IPS-20b (cell line): ENCODE results near the gene PHACTR3.

ENCODE experiments used
- H3K27ac ChIP-seq: one replicate; pipeline ENCODE4 v1.5.1; 2013; ENCODE audit warnings: low read length
- H3K27me3 ChIP-seq: 2 replicates; pipeline ENCODE4 v1.6.1; 2013; ENCODE audit warnings: mild to moderate bottlenecking, low read length, inconsistent platforms; ENCODE audit not compliant: insufficient read depth
- H3K36me3 ChIP-seq: 2 replicates; pipeline ENCODE4 v1.6.1; 2013; ENCODE audit warnings: low read depth, mild to moderate bottlenecking, inconsistent platforms, low read length, moderate library complexity; ENCODE audit not compliant: insufficient read depth
- H3K4me1 ChIP-seq: 2 replicates; pipeline ENCODE4 v1.6.1; 2013; ENCODE audit warnings: mild to moderate bottlenecking, control low read depth, inconsistent platforms, low read length, moderate library complexity; ENCODE audit not compliant: insufficient read depth
- H3K4me3 ChIP-seq: 2 replicates; pipeline ENCODE4 v1.5.1; 2013; ENCODE audit warnings: mild to moderate bottlenecking, low read length, inconsistent platforms
- H3K9ac ChIP-seq: 2 replicates; pipeline ENCODE4 v1.6.1; 2013; ENCODE audit warnings: low read depth, mild to moderate bottlenecking, inconsistent platforms, low read length, moderate library complexity
- H3K9me3 ChIP-seq: 2 replicates; pipeline ENCODE4 v1.6.1; 2013; ENCODE audit warnings: mild to moderate bottlenecking, low read depth, low read length, inconsistent platforms; ENCODE audit not compliant: insufficient read depth

Gene PHACTR3

GRCh38 chr20:59756241-59756640 is 151.9 kb downstream of the PHACTR3 start:
- H3K36me3 ChIP-seq = no peaks in the 10 kb centered on the region
- no peak overlapping the region for H3K4me3 ChIP-seq
- H3K9ac ChIP-seq = no peak overlapping the region
- no peaks in the 10 kb centered on the region for H3K4me1 ChIP-seq
- no peaks in the 10 kb centered on the region for H3K9me3 ChIP-seq
- peaks cover 37% of the 10 kb centered on the region for H3K27me3 ChIP-seq
- H3K27ac ChIP-seq = no peak overlapping the region

- Histone ChIP-seq H3K27me3 (peaks cover 42% of the 10 kb centered on the region), H3K9me3 (no peaks in the 10 kb centered on the region; the same call in 1 of the 2 replicates), H3K27ac (no peak overlapping the region), H3K4me1 (no peaks in the 10 kb centered on the region), H3K4me3 (no peak overlapping the region), H3K36me3 (no peaks in the 10 kb centered on the region), H3K9ac (no peak overlapping the region)
Measured at GRCh38 chr20:59764037-59764436, 159.7 kb downstream of the PHACTR3 start.

- Histone ChIP-seq H3K36me3 (no peaks in the 10 kb centered on the region), H3K27ac (no peak overlapping the region), H3K9me3 (no peaks in the 10 kb centered on the region; the same call in 1 of the 2 replicates), H3K27me3 (peaks cover 33% of the 10 kb centered on the region), H3K4me1 (no peaks in the 10 kb centered on the region), H3K9ac (no peak overlapping the region), H3K4me3 (no peak overlapping the region)
Measured at GRCh38 chr20:59765599-59766177, 161.3 kb downstream of the PHACTR3 start.

GRCh38 chr20:59767656-59768055 is 163.3 kb downstream of the PHACTR3 start:
- H3K9ac ChIP-seq = no peak overlapping the region
- no peaks in the 10 kb centered on the region; the same call in 1 of the 2 replicates for H3K9me3 ChIP-seq
- no peaks in the 10 kb centered on the region for H3K4me1 ChIP-seq
- peaks cover 25% of the 10 kb centered on the region for H3K27me3 ChIP-seq
- no peak overlapping the region for H3K27ac ChIP-seq
- H3K4me3 ChIP-seq = no peak overlapping the region
- H3K36me3 ChIP-seq = no peaks in the 10 kb centered on the region

- no peaks in the 10 kb centered on the region; the same call in 1 of the 2 replicates for H3K9me3 ChIP-seq
- no peaks in the 10 kb centered on the region for H3K4me1 ChIP-seq
- H3K27ac ChIP-seq = no peak overlapping the region
Measured at GRCh38 chr20:59770270-59770669, 165.9 kb downstream of the PHACTR3 start.

GRCh38 chr20:59770851-59771250 is 166.5 kb downstream of the PHACTR3 start:
- Histone ChIP-seq H3K27ac (no peak overlapping the region), H3K9me3 (no peaks in the 10 kb centered on the region), H3K4me3 (no peak overlapping the region), H3K27me3 (peaks cover 23% of the 10 kb centered on the region), H3K4me1 (no peaks in the 10 kb centered on the region), H3K36me3 (no peaks in the 10 kb centered on the region), H3K9ac (no peak overlapping the region)

More at GRCh38 chr20:59770270-59770669, 165.9 kb downstream of the PHACTR3 start:
- no peak overlapping the region for H3K9ac ChIP-seq
- H3K36me3 ChIP-seq = no peaks in the 10 kb centered on the region
- no peak overlapping the region for H3K4me3 ChIP-seq
- peaks cover 25% of the 10 kb centered on the region for H3K27me3 ChIP-seq

- Histone ChIP-seq H3K27me3 (peaks cover 15% of the 10 kb centered on the region; the same call in 1 of the 2 replicates), H3K4me1 (no peaks in the 10 kb centered on the region), H3K27ac (no peak overlapping the region)
Measured at GRCh38 chr20:59771506-59772372, 167.4 kb downstream of the PHACTR3 start.

GRCh38 chr20:59772373-59772705 is 168.0 kb downstream of the PHACTR3 start:
- no peaks in the 10 kb centered on the region for H3K9me3 ChIP-seq
- no peak overlapping the region for H3K27ac ChIP-seq
- no peaks in the 10 kb centered on the region for H3K4me1 ChIP-seq
- H3K27me3 ChIP-seq = peaks cover 9% of the 10 kb centered on the region
- H3K36me3 ChIP-seq = no peaks in the 10 kb centered on the region
- no peak overlapping the region for H3K9ac ChIP-seq
- H3K4me3 ChIP-seq = no peak overlapping the region

More at GRCh38 chr20:59771506-59772372, 167.4 kb downstream of the PHACTR3 start:
- Histone ChIP-seq H3K36me3 (no peaks in the 10 kb centered on the region), H3K9me3 (no peaks in the 10 kb centered on the region), H3K4me3 (no peak overlapping the region), H3K9ac (no peak overlapping the region)

- peaks cover under 1% of the 10 kb centered on the region; the same call in 1 of the 2 replicates for H3K27me3 ChIP-seq
- H3K36me3 ChIP-seq = no peaks in the 10 kb centered on the region
- H3K4me3 ChIP-seq = no peak overlapping the region
- no peaks in the 10 kb centered on the region for H3K4me1 ChIP-seq
- no peaks in the 10 kb centered on the region for H3K9me3 ChIP-seq
- H3K9ac ChIP-seq = no peak overlapping the region
- no peak overlapping the region for H3K27ac ChIP-seq
Measured at GRCh38 chr20:59772931-59773913, 168.9 kb downstream of the PHACTR3 start.

GRCh38 chr20:59774204-59774641 is 169.9 kb downstream of the PHACTR3 start:
- H3K27ac ChIP-seq = no peak overlapping the region
- H3K9me3 ChIP-seq = no peaks in the 10 kb centered on the region
- H3K27me3 ChIP-seq = no peaks in the 10 kb centered on the region; the same call in 1 of the 2 replicates
- H3K4me1 ChIP-seq = no peaks in the 10 kb centered on the region
- no peak overlapping the region for H3K4me3 ChIP-seq
- no peak overlapping the region for H3K9ac ChIP-seq
- no peaks in the 10 kb centered on the region for H3K36me3 ChIP-seq
